GM06990 (cell line): ENCODE measurements around the gene TPCN2.

Source experiments
- DNase-seq: peaks from one replicate; pipeline ENCODE4 v3.0.0-alpha.2; 2011; ENCODE audit not compliant: insufficient read length; ENCODE audit errors: extremely low read depth
- H3K27me3 ChIP-seq: replicated peaks from 2 replicates; pipeline ENCODE4 v1.6.0; 2011; ENCODE audit warnings: low read length; ENCODE audit not compliant: control insufficient read depth, insufficient read depth
- H3K36me3 ChIP-seq: 2 replicates; pipeline ENCODE4 v1.5.1; 2011; ENCODE audit warnings: low read length; ENCODE audit not compliant: control insufficient read depth, insufficient read depth
- H3K4me3 ChIP-seq: replicated peaks from 2 replicates; pipeline ENCODE4 v1.5.1; 2011; ENCODE audit warnings: low read depth, mild to moderate bottlenecking, control low read depth, low read length
- TF ChIP-seq, protein P1 (sequence below): IDR thresholded peaks from 2 replicates; pipeline ENCODE4 v1.5.1; 2011; ENCODE audit warnings: low read length, control low read depth, mild to moderate bottlenecking, inconsistent platforms; ENCODE audit not compliant: insufficient read depth, poor library complexity, severe bottlenecking

TPCN2 gene

DNA sequence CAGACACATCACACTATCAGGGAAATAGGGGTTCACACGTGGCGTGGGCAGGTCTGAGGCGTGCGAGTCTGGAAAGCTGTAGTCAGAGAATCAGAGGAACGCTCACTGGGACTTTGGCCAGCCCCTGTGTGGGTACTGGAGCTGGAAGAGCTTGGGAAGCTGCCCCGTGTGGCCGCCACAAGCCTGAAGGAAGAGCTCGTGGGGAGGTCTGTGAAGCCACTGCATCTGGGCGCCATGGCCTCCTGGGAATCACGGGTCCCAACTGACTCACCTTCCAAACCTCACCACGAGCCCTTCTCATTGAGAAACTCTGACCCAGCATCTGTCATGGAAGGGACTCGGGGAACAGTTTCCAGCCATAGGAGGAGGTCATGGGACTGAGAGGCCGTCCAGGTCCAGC is 29.8 kb upstream of the TPCN2 start:
- no peak for DNase-seq
- Histone ChIP-seq H3K27me3 (no peaks in the 10 kb centered on the region; the same call in 1 of the 2 replicates), H3K4me3 (no peak overlapping the region), H3K36me3 (no peaks in the 10 kb centered on the region)
- TF ChIP-seq, protein P1, sequence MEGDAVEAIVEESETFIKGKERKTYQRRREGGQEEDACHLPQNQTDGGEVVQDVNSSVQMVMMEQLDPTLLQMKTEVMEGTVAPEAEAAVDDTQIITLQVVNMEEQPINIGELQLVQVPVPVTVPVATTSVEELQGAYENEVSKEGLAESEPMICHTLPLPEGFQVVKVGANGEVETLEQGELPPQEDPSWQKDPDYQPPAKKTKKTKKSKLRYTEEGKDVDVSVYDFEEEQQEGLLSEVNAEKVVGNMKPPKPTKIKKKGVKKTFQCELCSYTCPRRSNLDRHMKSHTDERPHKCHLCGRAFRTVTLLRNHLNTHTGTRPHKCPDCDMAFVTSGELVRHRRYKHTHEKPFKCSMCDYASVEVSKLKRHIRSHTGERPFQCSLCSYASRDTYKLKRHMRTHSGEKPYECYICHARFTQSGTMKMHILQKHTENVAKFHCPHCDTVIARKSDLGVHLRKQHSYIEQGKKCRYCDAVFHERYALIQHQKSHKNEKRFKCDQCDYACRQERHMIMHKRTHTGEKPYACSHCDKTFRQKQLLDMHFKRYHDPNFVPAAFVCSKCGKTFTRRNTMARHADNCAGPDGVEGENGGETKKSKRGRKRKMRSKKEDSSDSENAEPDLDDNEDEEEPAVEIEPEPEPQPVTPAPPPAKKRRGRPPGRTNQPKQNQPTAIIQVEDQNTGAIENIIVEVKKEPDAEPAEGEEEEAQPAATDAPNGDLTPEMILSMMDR = no peak

DNA sequence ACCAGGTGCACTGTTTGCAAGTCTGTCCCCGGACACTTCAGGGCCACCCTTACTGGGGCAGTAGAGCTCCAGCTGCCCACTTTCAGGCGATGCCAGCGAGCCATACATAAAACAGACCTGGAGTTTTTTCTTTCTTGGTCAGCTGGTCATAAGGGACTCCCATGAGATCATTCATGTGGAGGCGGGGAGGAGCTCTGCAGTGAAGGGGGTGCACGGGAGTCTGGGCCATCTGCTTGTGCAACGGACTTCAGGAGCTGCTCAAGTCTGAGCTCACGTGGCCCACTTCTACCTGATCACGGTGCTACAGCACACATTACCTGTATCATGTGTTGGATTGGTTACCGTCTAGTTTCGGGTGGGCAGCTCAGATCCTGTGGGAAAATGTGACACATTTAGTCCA is 26.5 kb upstream of the TPCN2 start:
- Histone ChIP-seq H3K4me3 (no peak overlapping the region), H3K36me3 (no peaks in the 10 kb centered on the region), H3K27me3 (no peaks in the 10 kb centered on the region; the same call in 1 of the 2 replicates)
- TF ChIP-seq, protein P1 = no peak
- DNase-seq = no peak

DNA sequence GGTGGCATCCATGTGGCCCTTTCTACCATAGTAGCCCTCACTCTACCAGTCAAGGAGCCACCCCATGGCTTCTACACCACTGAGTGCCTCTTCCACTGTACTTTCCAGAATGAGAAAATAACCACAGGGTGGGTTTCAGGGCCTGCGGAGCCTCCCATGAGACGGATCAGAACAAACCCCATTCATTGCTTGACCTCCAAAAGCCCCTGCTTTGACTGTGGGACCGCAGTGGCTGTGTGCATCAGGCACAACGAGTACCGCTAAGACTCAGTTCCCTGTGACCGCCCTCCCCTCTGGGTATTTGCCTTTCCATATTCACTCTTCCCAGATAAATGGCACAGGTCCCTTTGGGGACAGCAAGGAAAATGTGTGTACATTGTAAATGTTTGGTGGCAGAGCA is 24.2 kb upstream of the TPCN2 start:
- Histone ChIP-seq H3K27me3 (no peaks in the 10 kb centered on the region), H3K4me3 (no peak overlapping the region), H3K36me3 (no peaks in the 10 kb centered on the region)
- TF ChIP-seq, protein P1 = no peak
- no peak for DNase-seq

DNA sequence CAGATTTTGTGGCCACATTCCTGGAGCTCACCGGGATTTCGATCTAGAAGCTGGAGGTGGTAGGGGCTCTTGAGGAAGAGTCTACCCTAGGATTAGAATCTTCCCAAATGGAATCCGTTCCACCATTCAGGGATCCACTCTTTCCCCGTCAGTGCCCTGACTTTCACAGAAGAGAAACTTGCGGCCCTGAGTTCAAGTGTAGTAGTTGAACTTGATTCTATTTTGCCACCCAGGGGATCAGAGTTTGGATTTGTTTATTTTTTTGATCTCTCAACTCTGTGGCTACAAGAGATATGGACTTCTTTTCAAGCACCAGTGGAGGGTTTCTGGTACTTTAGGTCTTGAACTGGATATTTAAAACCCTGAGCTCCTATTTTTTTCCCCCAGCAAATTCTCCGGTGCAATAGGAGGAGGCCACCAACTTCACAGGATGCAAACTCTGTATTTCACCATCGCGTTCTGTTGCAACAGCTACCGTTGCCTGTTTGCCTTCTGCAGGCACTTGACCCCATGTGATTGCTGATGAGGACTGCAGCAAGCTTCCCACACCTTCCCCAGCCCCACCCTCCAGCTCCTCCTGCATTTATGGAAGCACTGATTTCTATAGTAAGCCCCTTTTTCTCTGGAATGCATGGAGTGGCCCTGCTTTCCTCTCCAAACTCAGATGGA is 20.9 kb upstream of the TPCN2 start:
- no peak for DNase-seq
- Histone ChIP-seq H3K36me3 (no peaks in the 10 kb centered on the region), H3K27me3 (no peaks in the 10 kb centered on the region; the same call in 1 of the 2 replicates), H3K4me3 (no peak overlapping the region)
- TF ChIP-seq, protein P1 = no peak

DNA sequence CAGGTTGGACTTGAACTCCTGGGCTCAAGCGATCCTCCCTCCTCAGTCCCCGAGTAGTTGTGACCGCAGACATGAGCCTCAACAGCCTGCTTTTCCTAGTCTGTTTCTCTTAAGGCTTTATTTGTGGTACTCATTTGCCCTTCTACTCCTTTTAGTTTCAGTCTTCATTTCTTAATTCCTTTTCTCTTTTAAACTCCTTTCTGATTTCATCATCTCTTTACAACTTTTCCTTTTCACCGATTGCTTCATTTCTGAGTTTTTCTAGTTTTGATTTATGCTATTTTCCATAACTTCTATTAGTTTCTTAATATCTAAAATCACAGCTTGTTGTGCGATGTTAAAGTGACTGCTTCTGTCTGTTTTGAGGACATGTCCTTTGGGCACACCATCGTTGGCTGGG is 18.4 kb upstream of the TPCN2 start:
- H3K4me3 ChIP-seq = no peak overlapping the region
- no peaks in the 10 kb centered on the region; the same call in 1 of the 2 replicates for H3K27me3 ChIP-seq
- no peak for DNase-seq
- TF ChIP-seq, protein P1 = no peak
- H3K36me3 ChIP-seq = no peaks in the 10 kb centered on the region

DNA sequence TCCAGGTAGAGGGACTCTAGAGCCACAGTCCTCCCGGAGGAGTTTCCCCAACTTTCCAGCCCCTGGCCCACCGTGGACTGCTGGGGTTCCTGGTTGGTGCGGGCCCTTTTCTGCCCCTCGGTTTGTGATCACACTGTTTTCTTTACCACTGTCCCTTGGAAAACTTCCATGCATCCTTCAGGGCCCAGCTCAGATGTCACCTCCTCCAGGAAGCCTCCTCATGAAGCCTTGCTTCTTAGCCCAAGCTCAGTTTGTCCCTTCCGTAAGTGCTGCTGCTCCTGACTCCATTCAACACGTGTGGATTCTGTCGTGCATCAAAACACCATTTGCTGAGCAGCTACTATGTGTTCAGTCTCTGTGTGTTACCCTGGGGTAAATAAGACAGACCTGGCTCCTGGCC is 15.9 kb upstream of the TPCN2 start:
- TF ChIP-seq, protein P1 = no peak
- no peak for DNase-seq
- no peaks in the 10 kb centered on the region for H3K36me3 ChIP-seq
- H3K27me3 ChIP-seq = no peaks in the 10 kb centered on the region; the same call in 1 of the 2 replicates
- H3K4me3 ChIP-seq = no peak overlapping the region
